Measurements from ENCODE around the gene THSD8.
A peak's percentile ranks its signal among the peaks of the same experiment; 100 is the strongest.

THSD8 gene

GRCh38 chr19:12801466-12802266 lies at the start of gene THSD8, which contains the start of gene PRDX2:
THSD8 (plus strand) TSS chr19:12802069; CDS start chr19:12802072, 3 bp downstream.
PRDX2 (minus strand) TSS chr19:12801800; CDS start chr19:12801261, 539 bp downstream.
- H3K27ac ChIP-seq (ENCODE audit: extremely low read depth, low read depth, low read length): peak within 1 kb of the TSS; percentile 76; the same call in 1 of the 2 replicates
- peak within 1 kb of the TSS; percentile 86 for H3K4me3 ChIP-seq (ENCODE audit: low read depth, low read length)
- H3K36me3 ChIP-seq (ENCODE audit: control insufficient read depth in 2 of 2, insufficient read depth in 1 of 2, low read length in 2 of 2): peaks cover 14 to 28% of the 10 kb centered on the region in 2 experiments; a peak in 2 of 3 replicates
- H3K9me3 ChIP-seq (ENCODE audit: control insufficient read depth, insufficient read depth, low read depth, low read length): no peaks in the 10 kb centered on the region
- POLR2A ChIA-PET: interaction anchor here (0.6 to 2.8 kb wide), 3 partner anchors 10 to 962 kb away, joined by 3 to 18 read pairs (median 5); partner anchors contain the start of gene JUNB
- CTCF ChIA-PET: interaction anchor here (0.6 to 16.5 kb wide), 7 partner anchors 14 to 1984 kb away, joined by 3 to 386 read pairs (median 4); partner anchors contain the start of gene HOOK2
- H3K4me1 ChIP-seq (ENCODE audit: control insufficient read depth, insufficient read depth, low read length): no peaks in the 10 kb centered on the region
- TF ChIP-seq ZIC2 (tag by site-specific recombination; IDR thresholded peaks at IDR 0.05) (peak; percentile 74), ZSCAN23 (tag by site-specific recombination; IDR thresholded peaks at IDR 0.05) (peak; percentile 70; the same call in 1 of the 2 replicates), ZFP69B (tag by site-specific recombination; IDR thresholded peaks at IDR 0.05) (peak; percentile 94), ZNF391 (tag by site-specific recombination; IDR thresholded peaks at IDR 0.05; ENCODE audit: borderline replicate concordance, low read depth) (peak; percentile 27), ZNF792 (tag by site-specific recombination; IDR thresholded peaks at IDR 0.05) (0 out of 2 replicates have a peak, but pooled peaks have one; percentile 8), ZNF600 (tag by site-specific recombination; IDR thresholded peaks at IDR 0.05) (peak; percentile 46; the same call in 1 of the 2 replicates), ZNF76 (tag by site-specific recombination; IDR thresholded peaks at IDR 0.05; ENCODE audit: borderline replicate concordance, low read depth) (peak; percentile 52; the same call in 1 of the 2 replicates), ZXDB (tag by site-specific recombination; IDR thresholded peaks at IDR 0.05) (peak; percentile 80), ZFHX2 (tag by site-specific recombination; conservative IDR thresholded peaks at IDR 0.05) (peak; percentile 70), ZBTB8A (tag by site-specific recombination; IDR thresholded peaks at IDR 0.05) (peak; percentile 87), ZEB2 (tag by site-specific recombination; IDR thresholded peaks at IDR 0.05) (peak; percentile 70; the same call in 1 of the 2 replicates), ZNF548 (tag by site-specific recombination; IDR thresholded peaks at IDR 0.05) (no peak), YY1 (tag by site-specific recombination; IDR thresholded peaks at IDR 0.05) (peak; percentile 66), TCF7L2 (IDR thresholded peaks at IDR 0.05; ENCODE audit: borderline replicate concordance, low read depth, low read length) (0 out of 2 replicates have a peak, but pooled peaks have one; percentile 20), REPIN1 (tag by site-specific recombination; IDR thresholded peaks at IDR 0.05; ENCODE audit: low read depth) (peak; percentile 71; the same call in 1 of the 2 replicates), SP7 (tag by site-specific recombination; IDR thresholded peaks at IDR 0.05) (peak; percentile 73), EGR2 (tag by site-specific recombination; IDR thresholded peaks at IDR 0.05; ENCODE audit: low read depth) (peak; percentile 53; the same call in 1 of the 2 replicates), REST (tag by site-specific recombination; IDR thresholded peaks at IDR 0.05) (peak; percentile 31; the same call in 1 of the 2 replicates), ZBTB26 (tag by site-specific recombination; optimal IDR thresholded peaks at IDR 0.05) (peak; percentile 97), SP2 (tag by site-specific recombination; IDR thresholded peaks at IDR 0.05) (0 out of 2 replicates have a peak, but pooled peaks have one; percentile 13)
- TF ChIP-seq, protein P1, sequence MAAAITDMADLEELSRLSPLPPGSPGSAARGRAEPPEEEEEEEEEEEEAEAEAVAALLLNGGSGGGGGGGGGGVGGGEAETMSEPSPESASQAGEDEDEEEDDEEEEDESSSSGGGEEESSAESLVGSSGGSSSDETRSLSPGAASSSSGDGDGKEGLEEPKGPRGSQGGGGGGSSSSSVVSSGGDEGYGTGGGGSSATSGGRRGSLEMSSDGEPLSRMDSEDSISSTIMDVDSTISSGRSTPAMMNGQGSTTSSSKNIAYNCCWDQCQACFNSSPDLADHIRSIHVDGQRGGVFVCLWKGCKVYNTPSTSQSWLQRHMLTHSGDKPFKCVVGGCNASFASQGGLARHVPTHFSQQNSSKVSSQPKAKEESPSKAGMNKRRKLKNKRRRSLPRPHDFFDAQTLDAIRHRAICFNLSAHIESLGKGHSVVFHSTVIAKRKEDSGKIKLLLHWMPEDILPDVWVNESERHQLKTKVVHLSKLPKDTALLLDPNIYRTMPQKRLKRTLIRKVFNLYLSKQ (tag by site-specific recombination; IDR thresholded peaks at IDR 0.05; ENCODE audit: borderline replicate concordance): peak; percentile 9; the same call in 1 of the 2 replicates
- TF ChIP-seq, protein P2, sequence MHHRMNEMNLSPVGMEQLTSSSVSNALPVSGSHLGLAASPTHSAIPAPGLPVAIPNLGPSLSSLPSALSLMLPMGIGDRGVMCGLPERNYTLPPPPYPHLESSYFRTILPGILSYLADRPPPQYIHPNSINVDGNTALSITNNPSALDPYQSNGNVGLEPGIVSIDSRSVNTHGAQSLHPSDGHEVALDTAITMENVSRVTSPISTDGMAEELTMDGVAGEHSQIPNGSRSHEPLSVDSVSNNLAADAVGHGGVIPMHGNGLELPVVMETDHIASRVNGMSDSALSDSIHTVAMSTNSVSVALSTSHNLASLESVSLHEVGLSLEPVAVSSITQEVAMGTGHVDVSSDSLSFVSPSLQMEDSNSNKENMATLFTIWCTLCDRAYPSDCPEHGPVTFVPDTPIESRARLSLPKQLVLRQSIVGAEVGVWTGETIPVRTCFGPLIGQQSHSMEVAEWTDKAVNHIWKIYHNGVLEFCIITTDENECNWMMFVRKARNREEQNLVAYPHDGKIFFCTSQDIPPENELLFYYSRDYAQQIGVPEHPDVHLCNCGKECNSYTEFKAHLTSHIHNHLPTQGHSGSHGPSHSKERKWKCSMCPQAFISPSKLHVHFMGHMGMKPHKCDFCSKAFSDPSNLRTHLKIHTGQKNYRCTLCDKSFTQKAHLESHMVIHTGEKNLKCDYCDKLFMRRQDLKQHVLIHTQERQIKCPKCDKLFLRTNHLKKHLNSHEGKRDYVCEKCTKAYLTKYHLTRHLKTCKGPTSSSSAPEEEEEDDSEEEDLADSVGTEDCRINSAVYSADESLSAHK (tag by site-specific recombination; IDR thresholded peaks at IDR 0.05): 0 out of 2 replicates have a peak, but pooled peaks have one; percentile 9
- TF ChIP-seq, protein P3, sequence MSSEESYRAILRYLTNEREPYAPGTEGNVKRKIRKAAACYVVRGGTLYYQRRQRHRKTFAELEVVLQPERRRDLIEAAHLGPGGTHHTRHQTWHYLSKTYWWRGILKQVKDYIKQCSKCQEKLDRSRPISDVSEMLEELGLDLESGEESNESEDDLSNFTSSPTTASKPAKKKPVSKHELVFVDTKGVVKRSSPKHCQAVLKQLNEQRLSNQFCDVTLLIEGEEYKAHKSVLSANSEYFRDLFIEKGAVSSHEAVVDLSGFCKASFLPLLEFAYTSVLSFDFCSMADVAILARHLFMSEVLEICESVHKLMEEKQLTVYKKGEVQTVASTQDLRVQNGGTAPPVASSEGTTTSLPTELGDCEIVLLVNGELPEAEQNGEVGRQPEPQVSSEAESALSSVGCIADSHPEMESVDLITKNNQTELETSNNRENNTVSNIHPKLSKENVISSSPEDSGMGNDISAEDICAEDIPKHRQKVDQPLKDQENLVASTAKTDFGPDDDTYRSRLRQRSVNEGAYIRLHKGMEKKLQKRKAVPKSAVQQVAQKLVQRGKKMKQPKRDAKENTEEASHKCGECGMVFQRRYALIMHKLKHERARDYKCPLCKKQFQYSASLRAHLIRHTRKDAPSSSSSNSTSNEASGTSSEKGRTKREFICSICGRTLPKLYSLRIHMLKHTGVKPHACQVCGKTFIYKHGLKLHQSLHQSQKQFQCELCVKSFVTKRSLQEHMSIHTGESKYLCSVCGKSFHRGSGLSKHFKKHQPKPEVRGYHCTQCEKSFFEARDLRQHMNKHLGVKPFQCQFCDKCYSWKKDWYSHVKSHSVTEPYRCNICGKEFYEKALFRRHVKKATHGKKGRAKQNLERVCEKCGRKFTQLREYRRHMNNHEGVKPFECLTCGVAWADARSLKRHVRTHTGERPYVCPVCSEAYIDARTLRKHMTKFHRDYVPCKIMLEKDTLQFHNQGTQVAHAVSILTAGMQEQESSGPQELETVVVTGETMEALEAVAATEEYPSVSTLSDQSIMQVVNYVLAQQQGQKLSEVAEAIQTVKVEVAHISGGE (tag by site-specific recombination; conservative IDR thresholded peaks at IDR 0.05; ENCODE audit: low read depth): peak; percentile 73
